Activated naive CD8-positive, alpha-beta T cell treated with anti-CD3 and anti-CD28 coated beads for 36 hours (primary cell): ENCODE results near the gene JAZF1. TPM values are rescaled to one million over a fixed set of nuclear protein-coding genes. Genes with fewer than 3 reads are reported as not detected.
"Not testable (repeated sequence)": the region's sequence is repeated elsewhere in the genome, so short reads cannot be mapped to it uniquely, and the experiment has no call there.

Experiments used
- DNase-seq: peaks from one replicate; pipeline ENCODE4 v3.0.0; 2021
- H3K27ac Mint-ChIP-seq: one replicate; pipeline ENCODE4 v1.8.0; 2022; ENCODE audit warnings: mild to moderate bottlenecking, moderate library complexity, mixed read lengths
- H3K27me3 Mint-ChIP-seq: one replicate; pipeline ENCODE4 v1.8.0; 2022; ENCODE audit warnings: mild to moderate bottlenecking, mixed read lengths
- H3K36me3 Mint-ChIP-seq: one replicate; pipeline ENCODE4 v1.8.0; 2021; ENCODE audit warnings: mild to moderate bottlenecking, mixed read lengths
- H3K4me1 Mint-ChIP-seq: one replicate; pipeline ENCODE4 v1.8.0; 2021; ENCODE audit warnings: mixed read lengths
- H3K4me3 Mint-ChIP-seq: one replicate; pipeline ENCODE4 v1.8.0; 2022; ENCODE audit warnings: mild to moderate bottlenecking, moderate library complexity, mixed read lengths
- H3K9me3 Mint-ChIP-seq: one replicate; pipeline ENCODE4 v1.8.0; 2022; ENCODE audit warnings: mixed read lengths
- total RNA-seq, 2 experiments: library from RNA; stranded (reverse); gene quantifications; one replicate each; pipeline ENCODE4 v1.2.3, GENCODE V29; 2021

JAZF1 gene
- total RNA-seq, 2 experiments from 2014 or later = 6.6 to 7.4 TPM

- H3K4me1 Mint-ChIP-seq = peaks cover 36% of the 10 kb centered on the region
- no peaks in the 10 kb centered on the region for H3K36me3 Mint-ChIP-seq
- H3K4me3 Mint-ChIP-seq = no peak overlapping the region
- DNase-seq = no peak
- H3K27me3 Mint-ChIP-seq = no peaks in the 10 kb centered on the region
- H3K9me3 Mint-ChIP-seq = no peaks in the 10 kb centered on the region
- no peak overlapping the region for H3K27ac Mint-ChIP-seq
These were observed 280.6 kb downstream of the JAZF1 start for GRCh38 chr7:27900006-27900405.

GRCh38 chr7:27899601-27900000, 281.0 kb downstream of the JAZF1 start:
- Mint-ChIP-seq H3K4me1 (peaks cover 36% of the 10 kb centered on the region), H3K27me3 (no peaks in the 10 kb centered on the region), H3K27ac (no peak overlapping the region), H3K4me3 (no peak overlapping the region), H3K36me3 (no peaks in the 10 kb centered on the region), H3K9me3 (no peaks in the 10 kb centered on the region)
- DNase-seq = peak; percentile 25

GRCh38 chr7:27897441-27897847, 283.2 kb downstream of the JAZF1 start:
- H3K36me3 Mint-ChIP-seq = peaks cover 2% of the 10 kb centered on the region
- peaks cover 36% of the 10 kb centered on the region for H3K4me1 Mint-ChIP-seq
- H3K4me3 Mint-ChIP-seq = no peak overlapping the region
- no peak overlapping the region for H3K27ac Mint-ChIP-seq
- H3K27me3 Mint-ChIP-seq = no peaks in the 10 kb centered on the region
- no peaks in the 10 kb centered on the region for H3K9me3 Mint-ChIP-seq
- no peak for DNase-seq

GRCh38 chr7:27897001-27897400, 283.6 kb downstream of the JAZF1 start:
- Mint-ChIP-seq H3K4me1 (peaks cover 36% of the 10 kb centered on the region), H3K4me3 (no peak overlapping the region), H3K27me3 (no peaks in the 10 kb centered on the region), H3K9me3 (no peaks in the 10 kb centered on the region), H3K27ac (no peak overlapping the region), H3K36me3 (peaks cover 2% of the 10 kb centered on the region)
- no peak for DNase-seq

GRCh38 chr7:27895551-27895950, 285.0 kb downstream of the JAZF1 start:
- Mint-ChIP-seq H3K27ac (no peak overlapping the region), H3K4me1 (peaks cover 25% of the 10 kb centered on the region), H3K4me3 (no peak overlapping the region), H3K27me3 (no peaks in the 10 kb centered on the region), H3K36me3 (peaks cover 2% of the 10 kb centered on the region), H3K9me3 (no peaks in the 10 kb centered on the region)
- no peak for DNase-seq

- Mint-ChIP-seq H3K36me3 (peaks cover 5% of the 10 kb centered on the region), H3K27ac (no peak overlapping the region), H3K9me3 (no peaks in the 10 kb centered on the region), H3K27me3 (no peaks in the 10 kb centered on the region), H3K4me1 (peaks cover 5% of the 10 kb centered on the region), H3K4me3 (no peak overlapping the region)
- no peak for DNase-seq
These were observed 290.3 kb downstream of the JAZF1 start for GRCh38 chr7:27890205-27890849.

- H3K4me1 Mint-ChIP-seq = peaks cover 5% of the 10 kb centered on the region
- no peak overlapping the region for H3K27ac Mint-ChIP-seq
- peaks cover 5% of the 10 kb centered on the region for H3K36me3 Mint-ChIP-seq
- H3K27me3 Mint-ChIP-seq = no peaks in the 10 kb centered on the region
- H3K4me3 Mint-ChIP-seq = no peak overlapping the region
- DNase-seq = no peak
- H3K9me3 Mint-ChIP-seq = no peaks in the 10 kb centered on the region
These were observed 290.8 kb downstream of the JAZF1 start for GRCh38 chr7:27889800-27890199.

GRCh38 chr7:27888736-27889135, 291.9 kb downstream of the JAZF1 start:
- Mint-ChIP-seq H3K9me3 (no peaks in the 10 kb centered on the region), H3K27ac (no peak overlapping the region), H3K27me3 (no peaks in the 10 kb centered on the region), H3K36me3 (peaks cover 5% of the 10 kb centered on the region), H3K4me1 (peaks cover 5% of the 10 kb centered on the region), H3K4me3 (no peak overlapping the region)
- DNase-seq = no peak

- H3K27ac Mint-ChIP-seq, H3K36me3 Mint-ChIP-seq, H3K4me1 Mint-ChIP-seq, H3K9me3 Mint-ChIP-seq, H3K4me3 Mint-ChIP-seq, DNase-seq, H3K27me3 Mint-ChIP-seq: not testable (repeated sequence)
These were observed 293.9 kb downstream of the JAZF1 start for GRCh38 chr7:27886710-27887109.

- H3K27ac Mint-ChIP-seq = no peak overlapping the region
- H3K36me3 Mint-ChIP-seq = peaks cover 3% of the 10 kb centered on the region
- H3K27me3 Mint-ChIP-seq = no peaks in the 10 kb centered on the region
- no peak overlapping the region for H3K4me3 Mint-ChIP-seq
- DNase-seq = no peak
- peaks cover 5% of the 10 kb centered on the region for H3K4me1 Mint-ChIP-seq
- H3K9me3 Mint-ChIP-seq = no peaks in the 10 kb centered on the region
These were observed 294.9 kb downstream of the JAZF1 start for GRCh38 chr7:27885652-27886051.

GRCh38 chr7:27883696-27884095, 296.9 kb downstream of the JAZF1 start:
- Mint-ChIP-seq H3K9me3 (no peaks in the 10 kb centered on the region), H3K4me1 (no peaks in the 10 kb centered on the region), H3K27ac (no peak overlapping the region), H3K4me3 (no peak overlapping the region), H3K27me3 (no peaks in the 10 kb centered on the region), H3K36me3 (peaks cover 3% of the 10 kb centered on the region)
- DNase-seq = no peak

GRCh38 chr7:27876756-27877155, 303.8 kb downstream of the JAZF1 start:
- Mint-ChIP-seq H3K9me3 (no peaks in the 10 kb centered on the region), H3K4me3 (no peak overlapping the region), H3K36me3 (no peaks in the 10 kb centered on the region), H3K4me1 (no peaks in the 10 kb centered on the region), H3K27ac (no peak overlapping the region), H3K27me3 (no peaks in the 10 kb centered on the region)
- no peak for DNase-seq

- Mint-ChIP-seq H3K9me3 (no peaks in the 10 kb centered on the region), H3K27me3 (no peaks in the 10 kb centered on the region), H3K4me1 (no peaks in the 10 kb centered on the region), H3K36me3 (no peaks in the 10 kb centered on the region), H3K4me3 (no peak overlapping the region), H3K27ac (no peak overlapping the region)
- no peak for DNase-seq
These were observed 304.8 kb downstream of the JAZF1 start for GRCh38 chr7:27875832-27876231.

- Mint-ChIP-seq H3K36me3 (no peaks in the 10 kb centered on the region), H3K27ac (no peak overlapping the region), H3K4me3 (no peak overlapping the region), H3K4me1 (no peaks in the 10 kb centered on the region), H3K9me3 (no peaks in the 10 kb centered on the region), H3K27me3 (no peaks in the 10 kb centered on the region)
- no peak for DNase-seq
These were observed 305.5 kb downstream of the JAZF1 start for GRCh38 chr7:27875061-27875460.

GRCh38 chr7:27873981-27874957, 306.3 kb downstream of the JAZF1 start:
- H3K36me3 Mint-ChIP-seq = no peaks in the 10 kb centered on the region
- no peaks in the 10 kb centered on the region for H3K9me3 Mint-ChIP-seq
- H3K27me3 Mint-ChIP-seq = no peaks in the 10 kb centered on the region
- no peaks in the 10 kb centered on the region for H3K4me1 Mint-ChIP-seq
- DNase-seq = no peak
- H3K27ac Mint-ChIP-seq = no peak overlapping the region
- H3K4me3 Mint-ChIP-seq = no peak overlapping the region
